A673 (cell line): ENCODE data around the gene YTHDF1. TPM values are rescaled to one million over a fixed set of nuclear protein-coding genes. Genes with fewer than 3 reads are reported as not detected.

Experiments
- BruUV-seq: library from RNA; stranded (reverse); fragments of 400-500 nt; replicated peaks from 2 replicates; lab custom pipeline; 2021; lab: Mats Ljungman, UMichigan
- CTCF ChIA-PET: fragments of 300-600 bp; sonication (Branson Sonifier 250); formaldehyde crosslinking; loops from one replicate; lab custom pipeline; 2022; ENCODE audit warnings: antibody characterized with exemption; lab: Charles Lee
- POLR2A ChIA-PET: fragments of 300-600 bp; sonication (Branson Sonifier 250); formaldehyde crosslinking; loops from one replicate; lab custom pipeline; 2022; ENCODE audit warnings: antibody characterized with exemption; ENCODE audit not compliant: low non-redundant PET; lab: Charles Lee
- DNase-seq: peaks from one replicate; pipeline ENCODE4 v3.0.0-alpha.2; 2015; ENCODE audit warnings: low spot score
- H3K27ac ChIP-seq: fragments of 200-600 bp; sonication (generic); 2 replicates; pipeline ENCODE4 v1.5.1; 2016; ENCODE audit warnings: mixed run types, low read depth, mild to moderate bottlenecking, mixed read lengths, antibody characterized with exemption, low read length; ENCODE audit not compliant: poor library complexity, severe bottlenecking
- H3K27me3 ChIP-seq: fragments of 200-600 bp; sonication (generic); replicated peaks from 2 replicates; pipeline ENCODE4 v1.6.1; 2017; ENCODE audit warnings: mixed run types, low read depth, mild to moderate bottlenecking, mixed read lengths, antibody characterized with exemption, low read length; ENCODE audit not compliant: insufficient read depth, poor library complexity
- H3K36me3 ChIP-seq: fragments of 200-600 bp; sonication (generic); 2 replicates; pipeline ENCODE4 v1.6.1; 2016; ENCODE audit warnings: mixed run types, mild to moderate bottlenecking, mixed read lengths, antibody characterized with exemption, low read length; ENCODE audit not compliant: insufficient read depth, poor library complexity, severe bottlenecking
- H3K4me1 ChIP-seq: fragments of 200-600 bp; sonication (generic); 2 replicates; pipeline ENCODE4 v1.6.1; 2017; ENCODE audit warnings: mixed run types, mild to moderate bottlenecking, mixed read lengths, antibody characterized with exemption, low read length; ENCODE audit not compliant: insufficient read depth, poor library complexity, severe bottlenecking
- H3K4me3 ChIP-seq: fragments of 200-600 bp; sonication (generic); 2 replicates; pipeline ENCODE4 v1.5.1; 2016; ENCODE audit warnings: low read depth, mixed run types, mild to moderate bottlenecking, mixed read lengths, low read length; ENCODE audit not compliant: poor library complexity, severe bottlenecking
- H3K9me3 ChIP-seq: fragments of 200-600 bp; sonication (generic); 2 replicates; pipeline ENCODE4 v1.6.1; 2016; ENCODE audit warnings: mixed run types, low read depth, mild to moderate bottlenecking, mixed read lengths, antibody characterized with exemption, low read length; ENCODE audit not compliant: poor library complexity, severe bottlenecking
- EZH2 ChIP-seq: fragments of 200-600 bp; sonication (generic); IDR thresholded peaks from 2 replicates; pipeline ENCODE4 v1.6.1; 2017; ENCODE audit warnings: borderline replicate concordance, low read depth, mild to moderate bottlenecking, mixed read lengths, antibody characterized with exemption, low read length; ENCODE audit not compliant: poor library complexity, severe bottlenecking
- intact Hi-C: fragments of 100-400 bp; cut with micrococcal nuclease; formaldehyde crosslinking; loops from one replicate; pipeline ENCODE4 v1.10.0; 2022; ENCODE audit not compliant: unreplicated experiment
- total RNA-seq: library from RNA; stranded (reverse); gene quantifications from 2 replicates; pipeline ENCODE4 v1.2.3, GENCODE V29; 2021
- TF ChIP-seq, protein P1 (sequence below): fragments of 300-800, 200-600 bp; sonication (generic); conservative IDR thresholded peaks from 2 replicates; pipeline ENCODE4 v1.5.1; 2017; ENCODE audit warnings: low read depth, mild to moderate bottlenecking, antibody characterized with exemption, low read length, moderate library complexity, mixed read lengths

YTHDF1 gene
- total RNA-seq, 1 experiment from 2014 or later: 52.4 TPM

DNA sequence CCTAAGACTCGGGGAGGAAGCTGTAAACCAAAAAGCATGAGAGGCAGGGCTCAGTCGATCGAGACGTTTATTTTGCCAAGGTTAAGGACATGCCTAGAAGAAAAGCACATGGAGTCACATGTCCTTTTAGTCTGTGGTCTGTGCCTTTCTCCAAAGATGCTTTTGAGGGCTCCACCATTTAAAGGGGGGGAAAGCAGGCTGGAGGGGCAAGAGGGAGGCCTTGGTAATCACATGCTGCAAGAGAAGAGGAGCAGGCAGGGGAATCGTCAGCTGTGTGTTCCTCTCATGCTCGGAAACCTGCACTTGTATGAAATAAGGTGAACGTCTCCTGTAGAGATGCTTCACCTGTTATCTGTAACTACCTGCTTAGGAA lies 9.1 kb upstream of the YTHDF1 start:
- intact Hi-C loops: no loop called here

GRCh38 chr20:63224412-63225081 lies 8.6 kb upstream of the YTHDF1 start:
- intact Hi-C loops: no loop called here
- Histone ChIP-seq H3K4me1 (no peaks in the 10 kb centered on the region), H3K27me3 (peaks cover 14% of the 10 kb centered on the region), H3K27ac (no peak overlapping the region), H3K4me3 (no peak overlapping the region), H3K36me3 (no peaks in the 10 kb centered on the region), H3K9me3 (no peaks in the 10 kb centered on the region)
- ChIA-PET POLR2A (no interaction called here), CTCF (interaction anchor here (1.3 to 2.6 kb wide), 2 partner anchors 9 to 157 kb away, joined by 3 to 25 read pairs; no protein-coding TSS in a partner anchor)
- TF ChIP-seq, protein P1, sequence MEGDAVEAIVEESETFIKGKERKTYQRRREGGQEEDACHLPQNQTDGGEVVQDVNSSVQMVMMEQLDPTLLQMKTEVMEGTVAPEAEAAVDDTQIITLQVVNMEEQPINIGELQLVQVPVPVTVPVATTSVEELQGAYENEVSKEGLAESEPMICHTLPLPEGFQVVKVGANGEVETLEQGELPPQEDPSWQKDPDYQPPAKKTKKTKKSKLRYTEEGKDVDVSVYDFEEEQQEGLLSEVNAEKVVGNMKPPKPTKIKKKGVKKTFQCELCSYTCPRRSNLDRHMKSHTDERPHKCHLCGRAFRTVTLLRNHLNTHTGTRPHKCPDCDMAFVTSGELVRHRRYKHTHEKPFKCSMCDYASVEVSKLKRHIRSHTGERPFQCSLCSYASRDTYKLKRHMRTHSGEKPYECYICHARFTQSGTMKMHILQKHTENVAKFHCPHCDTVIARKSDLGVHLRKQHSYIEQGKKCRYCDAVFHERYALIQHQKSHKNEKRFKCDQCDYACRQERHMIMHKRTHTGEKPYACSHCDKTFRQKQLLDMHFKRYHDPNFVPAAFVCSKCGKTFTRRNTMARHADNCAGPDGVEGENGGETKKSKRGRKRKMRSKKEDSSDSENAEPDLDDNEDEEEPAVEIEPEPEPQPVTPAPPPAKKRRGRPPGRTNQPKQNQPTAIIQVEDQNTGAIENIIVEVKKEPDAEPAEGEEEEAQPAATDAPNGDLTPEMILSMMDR: no peak
- no peak for TF ChIP-seq EZH2
- BruUV-seq: no TSS peak
- no peak for DNase-seq

More for the DNA sequence above, 9.1 kb upstream of the YTHDF1 start:
- Histone ChIP-seq H3K4me1 (no peaks in the 10 kb centered on the region), H3K4me3 (no peak overlapping the region), H3K27ac (no peak overlapping the region), H3K36me3 (no peaks in the 10 kb centered on the region), H3K9me3 (no peaks in the 10 kb centered on the region), H3K27me3 (peaks cover 12% of the 10 kb centered on the region)
- no TSS peak for BruUV-seq
- ChIA-PET POLR2A (no interaction called here), CTCF (interaction anchor here (0.6 to 2.6 kb wide), 2 partner anchors 156 to 270 kb away, joined by 3 to 25 read pairs; no protein-coding TSS in a partner anchor)
- TF ChIP-seq, protein P1: no peak
- TF ChIP-seq EZH2: no peak
- no peak for DNase-seq

GRCh38 chr20:63223826-63224207 lies 7.9 kb upstream of the YTHDF1 start:
- Histone ChIP-seq H3K4me1 (no peaks in the 10 kb centered on the region), H3K9me3 (no peaks in the 10 kb centered on the region), H3K27ac (no peak overlapping the region), H3K36me3 (no peaks in the 10 kb centered on the region), H3K4me3 (no peak overlapping the region), H3K27me3 (peaks cover 14% of the 10 kb centered on the region)
- CTCF ChIA-PET: interaction anchor here (0.6 to 2.6 kb wide), 6 partner anchors 10 to 359 kb away, joined by 3 to 25 read pairs (median 4); no protein-coding TSS in a partner anchor
- no TSS peak for BruUV-seq
- DNase-seq: no peak
- TF ChIP-seq EZH2: no peak
- TF ChIP-seq, protein P1: no peak
- intact Hi-C loops: no loop called here
- POLR2A ChIA-PET: no interaction called here
